ENCODE results near the gene SGCA.

Gene SGCA

DNA sequence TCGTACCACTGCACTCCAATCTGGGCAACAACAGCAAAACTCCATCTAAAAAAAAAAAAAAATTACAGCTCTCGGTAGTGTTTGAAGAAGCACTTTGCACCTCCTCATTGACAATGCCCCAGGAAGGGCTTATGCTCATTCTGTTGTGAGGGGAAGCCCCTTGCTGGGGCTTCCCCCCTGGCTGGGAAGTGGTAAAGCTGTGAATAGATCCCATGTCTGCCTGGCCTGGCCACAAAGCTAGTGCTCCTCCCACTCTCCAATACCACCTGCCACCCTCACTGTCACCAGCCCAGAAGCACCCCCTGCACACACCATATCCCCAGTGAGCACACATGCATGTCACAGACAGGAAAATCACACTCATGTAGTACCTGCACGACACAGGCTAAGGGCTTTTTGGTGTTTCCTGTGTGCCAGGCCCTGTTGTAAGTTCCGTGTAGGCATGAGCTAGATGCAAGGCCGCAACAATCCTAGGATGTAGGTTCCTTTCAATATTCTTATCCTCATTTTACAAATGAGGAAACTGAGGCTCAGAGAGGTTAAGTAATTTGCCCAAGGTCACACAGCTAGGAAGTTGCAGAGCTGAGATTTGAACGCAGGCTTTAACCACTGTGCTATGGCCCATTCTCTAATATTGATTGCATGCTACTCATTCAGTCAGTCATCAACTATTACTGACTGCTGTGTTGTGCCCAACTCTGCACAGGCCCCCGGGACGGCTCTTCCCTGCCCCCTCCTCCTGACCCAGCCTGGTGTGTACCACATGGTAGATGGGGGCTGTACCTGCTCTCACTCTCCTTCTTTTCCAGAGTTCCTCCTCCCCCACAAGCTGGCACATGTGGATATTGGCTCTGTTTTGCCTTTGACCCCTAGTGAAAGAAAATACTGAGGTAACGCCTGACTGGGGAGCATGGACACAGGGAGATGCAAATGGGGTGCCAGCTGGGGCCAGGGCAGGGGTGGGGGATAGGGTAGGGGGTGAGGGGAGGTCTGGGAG lies 47.5 kb downstream of the SGCA start:
- no peak overlapping the region for H3K4me3 ChIP-seq (ENCODE audit: low read depth, low read length)
- TF ChIP-seq CTCF (IDR thresholded peaks at IDR 0.05; ENCODE audit: borderline replicate concordance, insufficient read depth, low read depth, low read length): no peak

GRCh38 chr17:50214976-50215760 lies 49.4 kb downstream of the SGCA start:
- TF ChIP-seq CTCF (IDR thresholded peaks at IDR 0.05; ENCODE audit: borderline replicate concordance, insufficient read depth, low read depth, low read length): no peak
- H3K4me3 ChIP-seq (ENCODE audit: low read depth, low read length): no peak overlapping the region

GRCh38 chr17:50217591-50217990 lies 51.8 kb downstream of the SGCA start:
- no peak for TF ChIP-seq CTCF (IDR thresholded peaks at IDR 0.05; ENCODE audit: borderline replicate concordance, insufficient read depth, low read depth, low read length)
- H3K4me3 ChIP-seq (ENCODE audit: low read depth, low read length): no peak overlapping the region

GRCh38 chr17:50218071-50218759 lies 52.4 kb downstream of the SGCA start:
- H3K4me3 ChIP-seq (ENCODE audit: low read depth, low read length): no peak overlapping the region
- no peak for TF ChIP-seq CTCF (IDR thresholded peaks at IDR 0.05; ENCODE audit: borderline replicate concordance, insufficient read depth, low read depth, low read length)

GRCh38 chr17:50218771-50219315 lies 53.0 kb downstream of the SGCA start:
- no peak for TF ChIP-seq CTCF (IDR thresholded peaks at IDR 0.05; ENCODE audit: borderline replicate concordance, insufficient read depth, low read depth, low read length)
- H3K4me3 ChIP-seq (ENCODE audit: low read depth, low read length): no peak overlapping the region

DNA sequence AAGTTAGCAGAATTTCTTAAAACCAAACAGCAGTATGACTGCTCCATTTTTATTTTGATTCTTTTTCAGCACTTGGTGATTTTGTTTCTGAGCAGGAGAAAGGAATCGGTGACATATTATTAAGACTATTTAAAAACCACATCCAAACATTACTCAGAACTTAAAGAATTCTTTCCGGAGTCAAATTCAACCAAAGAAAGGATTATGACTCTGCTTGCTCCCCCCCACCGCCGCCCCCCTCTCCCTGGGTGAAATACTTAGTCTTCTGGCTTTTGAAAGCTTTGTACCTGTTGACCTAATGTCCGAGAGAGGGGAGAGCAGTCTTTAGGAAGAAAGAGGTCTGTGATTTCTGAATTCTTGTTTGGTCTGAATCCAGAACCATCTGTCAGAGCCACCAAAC lies 53.5 kb downstream of the SGCA start:
- no peak for TF ChIP-seq CTCF (IDR thresholded peaks at IDR 0.05; ENCODE audit: borderline replicate concordance, insufficient read depth, low read depth, low read length)
- no peak overlapping the region for H3K4me3 ChIP-seq (ENCODE audit: low read depth, low read length)

Data from GM12875 (cell line).